NT2/D1 (cell line): ENCODE results near the gene FNBP1L.

Source experiments
- SUZ12 ChIP-seq: IDR thresholded peaks from 2 replicates; pipeline ENCODE4 v1.6.1; 2011; ENCODE audit not compliant: insufficient read length, insufficient read depth; ENCODE audit errors: extremely low read depth
- YY1 ChIP-seq: IDR thresholded peaks from 2 replicates; pipeline ENCODE4 v1.6.1; 2011; ENCODE audit not compliant: insufficient read length, insufficient read depth
- ZNF274 ChIP-seq: IDR thresholded peaks from 2 replicates; pipeline ENCODE4 v1.6.1; 2011; ENCODE audit warnings: mild to moderate bottlenecking, low read depth, low read length

DNA sequence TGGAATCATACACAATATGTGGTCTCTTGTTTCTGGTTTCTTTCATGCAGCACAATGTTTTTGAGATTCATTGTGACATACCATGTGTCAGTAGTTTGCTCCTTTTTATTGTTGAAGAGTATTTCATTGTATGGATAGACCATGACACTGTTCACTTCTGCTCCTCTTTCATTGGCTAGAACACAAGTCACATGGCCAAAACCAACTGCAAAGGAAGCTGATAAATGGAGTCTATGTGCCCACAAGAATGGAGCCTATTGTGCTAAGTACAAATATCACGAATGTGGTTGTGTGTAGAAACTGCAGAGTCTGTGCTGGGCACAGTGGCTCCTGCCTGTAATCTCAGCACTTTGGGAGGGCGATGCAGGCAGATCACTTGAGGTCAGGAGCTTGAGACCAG is 28.6 kb upstream of the FNBP1L start:
- no peak for TF ChIP-seq SUZ12
- no peak for TF ChIP-seq ZNF274
- TF ChIP-seq YY1, result no peak
